Hindlimb muscle (tissue), 1 donor: ENCODE data around the gene CERK. TPM values are rescaled to one million over a fixed set of nuclear protein-coding genes. Genes with fewer than 3 reads are reported as not detected.

ENCODE experiments used
- DNase-seq: peaks from one replicate; pipeline ENCODE4 v3.0.0-alpha.2; 2013
- polyA plus RNA-seq: library from polyadenylated mRNA; unstranded; fragments of 120-200 nt; gene quantifications from one replicate; pipeline ENCODE4 v1.2.1, GENCODE V29; 2013; ENCODE audit not compliant: insufficient read length

CERK gene
- polyA plus RNA-seq, 1 donor, result 20.5 TPM

GRCh38 chr22:46730568-46731245 lies 7.3 kb downstream of the CERK start:
- no peak for DNase-seq

- DNase-seq, result no peak
Measured at GRCh38 chr22:46728470-46728869, 9.6 kb downstream of the CERK start.

DNA sequence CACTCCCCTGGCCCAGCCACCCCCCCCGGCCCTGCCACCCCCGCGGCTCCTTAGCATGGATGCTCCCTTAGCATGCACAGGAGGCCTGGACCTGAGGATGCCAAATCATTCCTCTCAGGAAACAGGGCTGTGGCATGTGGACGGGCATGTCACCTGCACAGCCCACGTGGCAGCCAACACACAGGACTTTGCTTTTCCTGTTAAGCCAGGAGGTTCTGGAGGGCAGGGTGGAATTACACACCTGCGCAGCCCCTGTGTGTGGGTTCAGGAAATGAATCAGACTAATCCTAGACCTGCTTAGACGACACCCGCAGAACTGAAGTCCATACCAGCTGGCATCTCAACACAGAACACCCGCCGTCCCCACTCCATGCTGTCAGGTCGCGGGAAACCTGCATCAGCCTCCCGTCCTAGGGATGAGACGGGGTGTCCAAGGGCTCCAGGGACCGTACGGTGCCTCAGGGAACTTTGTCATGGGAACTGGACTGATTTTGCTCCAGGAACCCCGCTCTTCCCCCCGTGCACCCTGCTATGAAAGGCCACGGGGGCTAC lies 10.2 kb downstream of the CERK start:
- no peak for DNase-seq

DNA sequence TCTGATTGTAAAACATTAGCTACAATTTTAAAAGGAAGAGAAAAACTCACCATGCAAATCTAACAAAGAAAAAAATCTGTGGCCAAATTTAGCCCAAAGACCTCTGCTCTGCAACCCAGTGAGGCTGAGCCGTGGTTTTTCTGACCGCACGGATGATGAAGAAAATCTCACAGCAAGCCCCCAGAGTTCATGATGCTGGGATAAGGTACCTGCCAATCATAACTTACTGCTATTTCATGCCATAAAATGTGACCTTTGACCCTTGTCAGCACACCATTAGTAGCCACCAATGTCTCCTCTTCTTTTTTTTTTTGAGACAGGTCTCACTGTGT lies 11.1 kb downstream of the CERK start:
- DNase-seq, result no peak

DNA sequence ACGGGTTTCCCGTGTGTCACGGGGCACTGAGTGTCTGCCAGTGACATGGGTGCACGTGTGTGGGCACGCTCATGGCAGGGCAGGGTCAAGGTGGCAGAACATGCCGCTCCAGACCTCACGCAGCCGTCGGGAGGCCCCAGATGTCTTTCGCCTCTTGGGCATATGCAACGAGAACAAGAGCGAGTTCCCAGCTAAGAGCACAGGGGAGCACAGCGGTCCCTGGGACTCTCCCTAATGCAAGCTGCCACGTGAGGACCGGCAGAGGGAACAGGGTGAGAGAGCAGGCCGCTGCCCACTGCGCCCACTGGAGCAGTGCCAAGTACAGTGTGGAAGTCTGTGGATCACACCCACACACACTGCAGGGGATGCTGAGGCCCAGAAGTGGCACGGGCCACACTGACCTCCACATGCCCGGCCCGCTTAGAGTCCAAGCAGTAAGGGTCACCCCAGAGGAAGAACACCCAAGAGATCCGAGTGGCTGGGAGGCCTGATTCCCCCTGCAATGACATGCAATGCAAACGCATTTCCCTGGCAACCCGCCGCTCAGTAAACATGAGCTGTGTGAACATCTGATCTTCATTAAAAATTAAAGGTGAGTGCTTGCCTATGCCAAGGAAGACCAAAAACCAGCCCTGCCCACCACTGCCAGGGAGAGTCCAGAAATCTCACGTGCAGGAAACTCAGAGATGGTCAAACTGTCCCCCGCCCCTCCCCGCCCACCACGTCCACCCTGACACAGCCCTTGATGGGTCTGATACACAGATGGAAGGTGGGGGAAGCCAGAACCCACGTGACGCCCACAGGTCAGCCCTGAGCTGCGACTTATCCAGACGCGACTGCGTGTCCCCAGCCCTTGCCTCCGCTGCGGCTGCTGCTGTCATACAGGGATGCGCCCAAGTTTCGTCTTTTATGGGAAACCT lies 11.7 kb downstream of the CERK start:
- no peak for DNase-seq

- DNase-seq, result no peak
Measured at GRCh38 chr22:46725096-46725495, 13.0 kb downstream of the CERK start.

- no peak for DNase-seq
Measured at GRCh38 chr22:46723882-46724281, 14.2 kb downstream of the CERK start.

DNA sequence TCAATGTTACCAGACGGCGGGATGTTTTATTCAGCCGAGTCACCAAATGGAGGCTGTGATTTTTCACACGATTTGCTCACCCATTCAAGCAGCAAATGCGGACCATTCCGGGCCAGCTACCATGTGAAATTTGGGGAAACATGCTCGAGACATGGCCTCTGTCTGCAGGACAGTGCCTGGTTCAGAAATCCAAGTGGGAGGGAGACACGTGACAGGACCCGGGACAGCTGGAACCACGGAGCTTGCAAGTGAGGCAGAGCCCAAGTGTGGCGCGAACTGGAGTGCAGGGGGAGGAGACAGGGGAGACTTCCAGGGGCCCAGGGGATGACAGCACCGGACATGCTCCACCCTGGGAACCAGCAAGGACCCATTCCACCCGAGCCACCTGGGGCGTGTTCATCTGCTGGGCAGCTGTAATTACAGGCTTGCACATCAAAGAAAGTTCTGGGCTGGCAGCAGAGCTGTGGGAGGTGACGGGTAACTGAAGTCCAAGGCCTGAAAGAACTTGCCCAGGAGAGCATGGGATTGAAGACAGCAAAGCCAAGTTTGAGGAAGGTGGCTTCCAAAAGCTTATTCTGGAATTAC lies 16.5 kb downstream of the CERK start:
- DNase-seq, result no peak

GRCh38 chr22:46719921-46720320 lies 18.1 kb downstream of the CERK start:
- DNase-seq, result no peak

GRCh38 chr22:46714550-46714949 lies 23.5 kb downstream of the CERK start:
- no peak for DNase-seq

- no peak for DNase-seq
Measured at GRCh38 chr22:46712288-46712687, 25.8 kb downstream of the CERK start.

GRCh38 chr22:46710806-46711205 lies 27.2 kb downstream of the CERK start:
- DNase-seq, result no peak

- no peak for DNase-seq
Measured at GRCh38 chr22:46708766-46709330, 29.2 kb downstream of the CERK start.

GRCh38 chr22:46707827-46708570 lies 30.1 kb downstream of the CERK start:
- DNase-seq, result no peak

- DNase-seq, result no peak
Measured at GRCh38 chr22:46707305-46707704, 30.7 kb downstream of the CERK start.

- no peak for DNase-seq
Measured at GRCh38 chr22:46706060-46706459, 32.0 kb downstream of the CERK start.

GRCh38 chr22:46703996-46704370 lies 34.1 kb downstream of the CERK start:
- DNase-seq, result no peak

DNA sequence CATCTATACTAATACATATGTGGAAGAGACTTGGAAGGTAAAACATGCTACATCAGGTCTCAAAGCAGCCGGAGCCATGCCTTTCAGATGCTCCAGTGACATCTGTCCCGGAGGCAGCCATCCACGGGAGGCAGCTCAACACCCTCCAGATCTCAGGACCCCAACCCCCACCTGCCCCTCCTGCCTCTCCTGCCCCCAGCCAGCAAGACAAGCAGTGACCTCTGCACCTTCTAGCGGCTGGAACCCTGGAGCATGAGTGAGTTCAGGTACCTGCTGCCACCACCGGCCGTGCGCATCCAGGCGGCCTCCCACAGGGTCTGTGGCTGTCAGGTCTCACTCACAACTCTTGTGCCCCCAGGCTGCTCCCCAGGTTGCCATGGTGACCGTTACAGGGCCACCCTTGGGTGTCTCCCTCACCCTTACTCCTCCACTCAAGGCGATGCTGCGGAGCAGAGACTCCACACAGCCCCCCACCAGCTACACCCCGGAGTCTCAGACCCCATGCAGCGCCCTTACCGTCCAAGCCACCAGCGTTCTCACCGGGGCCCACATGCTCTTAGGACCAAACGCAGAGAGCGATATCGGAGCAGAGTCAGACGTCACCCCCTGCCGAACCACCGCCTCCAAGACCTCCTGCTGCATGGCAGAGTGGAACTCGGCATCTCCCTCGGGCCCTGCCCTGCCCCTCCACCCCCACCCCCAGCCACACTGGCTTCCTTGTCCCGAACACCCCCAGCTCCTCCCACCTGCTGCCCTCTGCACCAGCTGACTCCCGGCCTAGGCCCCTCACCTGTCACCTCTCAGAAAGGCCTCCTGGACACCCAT lies 34.7 kb downstream of the CERK start:
- no peak for DNase-seq

GRCh38 chr22:46701262-46701661 lies 36.8 kb downstream of the CERK start:
- DNase-seq, result no peak

DNA sequence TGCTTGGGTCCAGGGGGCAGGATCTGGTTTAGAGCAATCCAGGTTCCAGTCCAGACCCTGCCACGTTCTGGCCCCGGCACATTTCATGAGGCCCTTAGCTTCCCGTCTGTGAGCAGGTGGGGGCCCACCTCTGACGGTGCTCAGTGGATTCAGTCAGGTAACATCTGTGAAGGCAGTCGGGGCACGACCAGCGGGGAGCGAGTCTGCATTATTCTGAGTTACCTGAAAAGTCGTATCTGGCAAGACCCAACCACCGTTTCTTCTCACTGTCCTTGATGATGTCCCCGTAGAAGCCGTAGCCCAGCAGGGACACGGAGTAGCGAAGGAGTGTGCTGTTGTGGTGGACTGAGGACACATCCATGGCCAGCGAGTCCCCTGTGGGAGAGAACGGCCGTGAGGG lies 39.0 kb downstream of the CERK start:
- DNase-seq, result no peak

DNA sequence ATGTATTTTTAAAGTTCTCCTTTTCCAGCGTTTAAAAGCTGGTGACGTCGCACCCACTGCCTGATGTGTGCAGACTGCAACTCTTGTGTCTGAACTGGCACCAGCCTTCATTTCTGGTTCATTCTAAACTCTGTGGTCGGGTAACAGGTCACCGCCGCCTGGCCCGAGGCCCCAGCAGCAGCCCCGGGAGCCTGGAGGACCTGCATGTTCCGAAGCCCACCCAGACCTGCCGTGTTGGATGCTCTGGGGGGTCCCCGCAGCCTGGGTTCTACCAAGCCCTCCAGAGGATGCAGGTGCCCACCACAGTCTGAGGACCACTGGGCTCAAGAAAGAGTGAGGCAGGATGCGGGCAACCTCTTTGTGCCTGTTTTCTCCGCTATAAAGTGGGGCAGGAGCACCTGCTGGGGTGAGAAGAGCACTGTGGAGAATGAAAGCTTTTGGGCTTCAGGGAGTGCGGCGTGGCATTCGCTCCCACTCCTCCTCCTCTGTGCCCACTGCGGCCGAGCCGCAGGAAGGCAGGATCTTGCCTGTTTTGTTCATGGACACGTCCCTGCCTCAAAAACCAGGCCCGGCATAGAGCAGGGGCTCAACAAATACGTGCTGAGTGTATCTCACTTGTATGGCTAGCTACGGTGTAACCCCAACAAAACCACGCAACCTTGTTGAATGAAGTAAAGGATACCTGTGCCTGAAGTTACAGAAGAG lies 40.1 kb downstream of the CERK start:
- no peak for DNase-seq
